Endothelial cell of umbilical vein (primary cell): Measurements from ENCODE around the gene DUS1L. TPM values are rescaled to one million over a fixed set of nuclear protein-coding genes. Genes with fewer than 3 reads are reported as not detected.

Experiments
- BruUV-seq: library from RNA; stranded (reverse); fragments of 400-500 nt; replicated peaks from 2 replicates; lab custom pipeline; 2021; lab: Mats Ljungman, UMichigan
- CTCF ChIA-PET: fragments of 300-600, 350-600 bp; sonication (Branson Sonifier 250); formaldehyde crosslinking; loops from one replicate; lab custom pipeline; 2021; ENCODE audit warnings: antibody characterized with exemption, inconsistent platforms; lab: Charles Lee
- POLR2A ChIA-PET: fragments of 300-600, 350-600 bp; sonication (Branson Sonifier 250); formaldehyde crosslinking; loops from one replicate; lab custom pipeline; 2021; ENCODE audit warnings: antibody characterized with exemption, inconsistent platforms; lab: Charles Lee
- DNase-seq: peaks from one replicate; pipeline ENCODE4 v3.0.0-alpha.2; 2011; ENCODE audit warnings: low read depth, low spot score
- FAIRE-seq: peaks from 2 replicates; lab custom pipeline; 2011; peaks lifted over from hg19 to GRCh38; lab: Jason Lieb, UNC
- H2AFZ ChIP-seq: 2 replicates; pipeline ENCODE4 v1.6.0; 2012; ENCODE audit warnings: low read depth, low read length, control low read depth, inconsistent platforms
- H3K27ac ChIP-seq: 2 replicates; pipeline ENCODE4 v1.5.1; 2011; ENCODE audit warnings: low read depth, mild to moderate bottlenecking, control low read depth, low read length, moderate library complexity; ENCODE audit not compliant: insufficient read depth
- H3K27me3 ChIP-seq, 2 experiments: 2 replicates each; pipeline versions ENCODE4 v1.6.0 to v1.6.1; 2011; ENCODE audit warnings: low read length in 2 of 2, mixed read lengths in 1 of 2; ENCODE audit not compliant: control insufficient read depth in 2 of 2, insufficient read depth in 2 of 2
- H3K36me3 ChIP-seq, 2 experiments: 2 replicates in 1 of 2; 3 replicates in 1 of 2; pipeline ENCODE4 v1.5.1; 2011; ENCODE audit warnings: low read length in 2 of 2, mild to moderate bottlenecking in 1 of 2, moderate library complexity in 1 of 2; ENCODE audit not compliant: control insufficient read depth in 2 of 2, insufficient read depth in 2 of 2; ENCODE audit errors: extremely low read depth in 1 of 2
- H3K4me1 ChIP-seq: 3 replicates; pipeline ENCODE4 v1.5.1; 2011; ENCODE audit warnings: mild to moderate bottlenecking, low read length; ENCODE audit not compliant: control insufficient read depth, insufficient read depth; ENCODE audit errors: extremely low read depth
- H3K4me2 ChIP-seq: 2 replicates; pipeline ENCODE4 v1.6.1; 2011; ENCODE audit warnings: low read length, control low read depth, mixed read lengths; ENCODE audit not compliant: insufficient read depth
- H3K4me3 ChIP-seq, 3 experiments: fragments of 200-600 bp in 1 of 3; sonication (generic), shearing (Covaris generic) in 1 of 3; replicated peaks in 1 of 3; 2 replicates each; pipeline ENCODE4 v1.5.1; 2011 to 2016; ENCODE audit warnings: control low read depth in 3 of 3, low read length in 3 of 3, mild to moderate bottlenecking in 2 of 3, inconsistent platforms in 1 of 3, low read depth in 1 of 3, moderate library complexity in 1 of 3; ENCODE audit not compliant: insufficient read depth in 1 of 3
- H3K79me2 ChIP-seq: 2 replicates; pipeline ENCODE4 v1.6.0; 2012; ENCODE audit warnings: low read length, inconsistent platforms; ENCODE audit not compliant: control insufficient read depth, insufficient read depth
- H3K9ac ChIP-seq: replicated peaks from 2 replicates; pipeline ENCODE3; 2011; ENCODE audit warnings: low read length, control low read depth; ENCODE audit not compliant: insufficient read depth; ENCODE audit errors: extremely low read depth
- H3K9me1 ChIP-seq: replicated peaks from 3 replicates; pipeline ENCODE4 v1.6.0; 2011; ENCODE audit warnings: mild to moderate bottlenecking, low read length; ENCODE audit not compliant: control insufficient read depth, insufficient read depth; ENCODE audit errors: extremely low read depth
- H3K9me3 ChIP-seq: replicated peaks from 2 replicates; pipeline ENCODE4 v1.5.1; 2012; ENCODE audit warnings: low read length, inconsistent platforms; ENCODE audit not compliant: control insufficient read depth, insufficient read depth
- H4K20me1 ChIP-seq: replicated peaks from 2 replicates; pipeline ENCODE3; 2011; ENCODE audit warnings: mild to moderate bottlenecking, low read length; ENCODE audit not compliant: control insufficient read depth, insufficient read depth; ENCODE audit errors: extremely low read depth
- EZH2 ChIP-seq: IDR thresholded peaks from 2 replicates; pipeline ENCODE4 v1.6.1; 2012; ENCODE audit warnings: borderline replicate concordance, low read depth, mild to moderate bottlenecking, moderate library complexity, low read length, inconsistent platforms; ENCODE audit not compliant: severe bottlenecking
- FOS ChIP-seq: IDR thresholded peaks from 2 replicates; pipeline ENCODE4 v1.6.1; 2011; ENCODE audit warnings: mild to moderate bottlenecking, low read length, moderate library complexity, borderline replicate concordance; ENCODE audit not compliant: insufficient read depth
- GATA2 ChIP-seq: IDR thresholded peaks from 2 replicates; pipeline ENCODE4 v1.7.0; 2011; ENCODE audit warnings: low read depth, mild to moderate bottlenecking, moderate library complexity, mixed read lengths, low read length; ENCODE audit not compliant: insufficient read length, insufficient read depth
- JUN ChIP-seq: IDR thresholded peaks from 2 replicates; pipeline ENCODE4 v1.6.1; 2011; ENCODE audit warnings: borderline replicate concordance, low read depth; ENCODE audit not compliant: insufficient read length, insufficient read depth
- MYC ChIP-seq: IDR thresholded peaks from one replicate; pipeline ENCODE4 v1.6.1; 2011; ENCODE audit warnings: mild to moderate bottlenecking, low read depth, low read length
- POLR2A ChIP-seq: IDR thresholded peaks from 2 replicates; pipeline ENCODE4 v1.6.1; 2012; ENCODE audit warnings: low read depth, mild to moderate bottlenecking, control low read depth, low read length
- POLR2AphosphoS5 ChIP-seq: IDR thresholded peaks from 2 replicates; pipeline ENCODE4 v1.6.1; 2012; ENCODE audit warnings: low read depth, mild to moderate bottlenecking, control low read depth, low read length, moderate library complexity; ENCODE audit not compliant: insufficient read depth
- dilution Hi-C: fragments of 300-500 bp; cut with MboI; formaldehyde crosslinking; loops from one replicate; pipeline ENCODE4 v1.15.0; 2019; ENCODE audit warnings: low sequenced_read_pairs; ENCODE audit not compliant: extremely low pct_ligation_motif_present
- intact Hi-C: fragments of 100-400 bp; cut with micrococcal nuclease; formaldehyde crosslinking; loops from one replicate; pipeline ENCODE4 v1.10.0; 2022
- polyA plus RNA-seq, 4 experiments: library from polyadenylated mRNA; depleted of rRNA in 3 of 4; stranded (reverse) in 3 of 4; unstranded in 1 of 4; fragments of >200 nt; gene quantifications; 2 replicates each; pipeline versions ENCODE4 v1.2.1 to v1.2.3, GENCODE V29; 2011 to 2012; ENCODE audit warnings: missing spikeins in 1 of 4
- total RNA-seq: library from RNA; stranded (reverse); gene quantifications from 2 replicates; pipeline ENCODE4 v1.2.3, GENCODE V29; 2021
- TF ChIP-seq, protein P1 (sequence below): IDR thresholded peaks from 2 replicates; pipeline ENCODE4 v1.6.1; 2011; ENCODE audit not compliant: insufficient read depth, insufficient read length
- TF ChIP-seq, protein P2 (sequence below), 2 donors: IDR thresholded peaks; 1 replicate in 1 of 2; 2 replicates in 1 of 2; pipeline ENCODE4 v1.5.1; 2011; ENCODE audit warnings: low read length in 2 of 2, mild to moderate bottlenecking in 2 of 2, moderate library complexity in 2 of 2, control low read depth in 1 of 2, inconsistent platforms in 1 of 2, low read depth in 1 of 2; ENCODE audit not compliant: insufficient read depth in 1 of 2; ENCODE audit errors: extremely low read depth in 1 of 2

DUS1L gene
- total and polyA plus RNA-seq, 2 donors (not counting 3 experiments of a cell fraction or from before 2014, with no cell fraction given), result 60.1 to 92.9 TPM

DNA sequence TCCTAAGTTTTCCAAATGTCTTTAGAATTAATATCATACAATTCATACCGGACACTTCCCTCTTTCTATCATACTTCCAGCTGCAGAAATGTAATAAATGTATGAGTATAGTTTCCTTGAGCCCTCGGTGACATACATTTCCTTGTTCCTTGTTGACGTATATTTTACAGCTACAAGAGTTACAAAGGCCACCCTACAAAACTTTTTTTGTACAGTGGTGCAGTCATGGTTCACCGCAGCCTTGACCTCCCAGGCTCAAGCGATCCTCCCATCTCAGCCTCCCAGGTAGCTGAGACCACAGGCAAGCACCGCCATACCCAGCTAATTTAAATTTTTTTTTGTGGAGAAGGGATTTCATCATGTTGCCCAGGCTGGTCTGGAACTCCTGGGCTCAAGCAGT is 7.2 kb upstream of the DUS1L start:
- intact Hi-C loops (no loop called here), dilution Hi-C loops (no loop called here)
- Histone ChIP-seq H3K4me2 (no peak overlapping the region), H3K27me3 (no peaks in the 10 kb centered on the region), H3K4me1 (no peaks in the 10 kb centered on the region), H2AFZ (no peak overlapping the region), H3K9me1 (no peaks in the 10 kb centered on the region), H3K79me2 (no peaks in the 10 kb centered on the region), H3K36me3 (no peaks in the 10 kb centered on the region), H3K9me3 (no peaks in the 10 kb centered on the region), H4K20me1 (no peaks in the 10 kb centered on the region), H3K4me3 (no peak overlapping the region), H3K9ac (no peak overlapping the region), H3K27ac (no peak overlapping the region)
- FAIRE-seq, result no peak
- POLR2A ChIA-PET, result no interaction called here
- TF ChIP-seq EZH2 (no peak), FOS (no peak)
- CTCF ChIA-PET, result no interaction called here
- no peak for DNase-seq
- BruUV-seq, result no TSS peak

DNA sequence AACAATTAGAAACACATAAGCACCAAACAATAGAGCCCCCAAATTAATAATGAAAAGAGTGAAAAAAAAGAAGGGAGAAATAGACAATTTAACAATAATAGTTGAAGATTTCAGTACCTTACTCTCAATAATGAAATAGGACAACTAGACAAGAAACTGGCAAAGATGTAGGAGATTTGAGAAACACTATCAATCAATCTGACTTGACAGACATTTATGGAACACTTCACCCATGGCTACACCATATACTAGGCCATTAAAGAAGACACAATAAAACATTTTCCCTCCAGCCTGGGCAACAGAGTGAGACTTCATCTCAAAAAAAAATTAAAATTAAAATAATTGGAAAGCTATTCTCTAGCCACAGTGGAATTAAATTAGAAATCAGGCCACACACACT is 5.0 kb upstream of the DUS1L start:
- ChIA-PET POLR2A (no interaction called here), CTCF (interaction anchor here (0.9 kb wide), 1 partner anchor 50 kb away, joined by 3 read pairs; no protein-coding TSS in a partner anchor)
- no peak overlapping the region for H3K9ac ChIP-seq
- no peaks in the 10 kb centered on the region for H3K9me3 ChIP-seq
- H3K4me3 ChIP-seq, result no peak overlapping the region
- DNase-seq (no peak), FAIRE-seq (no peak)
- H3K4me1 ChIP-seq, result peaks cover 6% of the 10 kb centered on the region
- no peaks in the 10 kb centered on the region for H3K36me3 ChIP-seq
- H3K27ac ChIP-seq, result no peak overlapping the region
- H3K79me2 ChIP-seq, result peaks cover 7% of the 10 kb centered on the region
- intact Hi-C loops (no loop called here), dilution Hi-C loops (no loop called here)
- no peak overlapping the region for H3K4me2 ChIP-seq
- no peaks in the 10 kb centered on the region for H3K9me1 ChIP-seq
- TF ChIP-seq, protein P1, sequence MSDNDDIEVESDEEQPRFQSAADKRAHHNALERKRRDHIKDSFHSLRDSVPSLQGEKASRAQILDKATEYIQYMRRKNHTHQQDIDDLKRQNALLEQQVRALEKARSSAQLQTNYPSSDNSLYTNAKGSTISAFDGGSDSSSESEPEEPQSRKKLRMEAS, result no peak
- TF ChIP-seq POLR2A (no peak), FOS (no peak), EZH2 (no peak), JUN (no peak), MYC (no peak), GATA2 (no peak), POLR2AphosphoS5 (no peak)
- TF ChIP-seq, protein P2, sequence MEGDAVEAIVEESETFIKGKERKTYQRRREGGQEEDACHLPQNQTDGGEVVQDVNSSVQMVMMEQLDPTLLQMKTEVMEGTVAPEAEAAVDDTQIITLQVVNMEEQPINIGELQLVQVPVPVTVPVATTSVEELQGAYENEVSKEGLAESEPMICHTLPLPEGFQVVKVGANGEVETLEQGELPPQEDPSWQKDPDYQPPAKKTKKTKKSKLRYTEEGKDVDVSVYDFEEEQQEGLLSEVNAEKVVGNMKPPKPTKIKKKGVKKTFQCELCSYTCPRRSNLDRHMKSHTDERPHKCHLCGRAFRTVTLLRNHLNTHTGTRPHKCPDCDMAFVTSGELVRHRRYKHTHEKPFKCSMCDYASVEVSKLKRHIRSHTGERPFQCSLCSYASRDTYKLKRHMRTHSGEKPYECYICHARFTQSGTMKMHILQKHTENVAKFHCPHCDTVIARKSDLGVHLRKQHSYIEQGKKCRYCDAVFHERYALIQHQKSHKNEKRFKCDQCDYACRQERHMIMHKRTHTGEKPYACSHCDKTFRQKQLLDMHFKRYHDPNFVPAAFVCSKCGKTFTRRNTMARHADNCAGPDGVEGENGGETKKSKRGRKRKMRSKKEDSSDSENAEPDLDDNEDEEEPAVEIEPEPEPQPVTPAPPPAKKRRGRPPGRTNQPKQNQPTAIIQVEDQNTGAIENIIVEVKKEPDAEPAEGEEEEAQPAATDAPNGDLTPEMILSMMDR (IDR thresholded peaks at IDR 0.05; ENCODE audit: extremely low read depth in 1 of 2, insufficient read depth in 1 of 2, low read depth in 1 of 2, low read length in 2 of 2), result no peak
- H3K27me3 ChIP-seq, result no peaks in the 10 kb centered on the region
- BruUV-seq, result no TSS peak
- no peaks in the 10 kb centered on the region for H4K20me1 ChIP-seq
- H2AFZ ChIP-seq, result no peak overlapping the region
